ENCODE results near the gene KCNJ6.
A peak's percentile ranks its signal among the peaks of the same experiment; 100 is the strongest.
"Not testable (repeated sequence)": the region's sequence is repeated elsewhere in the genome, so short reads cannot be mapped to it uniquely, and the experiment has no call there.

KCNJ6 gene

GRCh38 chr21:37767984-37768383, 148.3 kb downstream of the KCNJ6 start:
- DNase-seq, result no peak

GRCh38 chr21:37766129-37766528, 150.1 kb downstream of the KCNJ6 start:
- no peak for DNase-seq

GRCh38 chr21:37765221-37765900, 150.9 kb downstream of the KCNJ6 start:
- no peak for DNase-seq

GRCh38 chr21:37764691-37765090, 151.6 kb downstream of the KCNJ6 start:
- no peak for DNase-seq

- DNase-seq, result no peak
Observed at GRCh38 chr21:37763298-37763697, 153.0 kb downstream of the KCNJ6 start.

- peak; percentile 5 for DNase-seq
Observed at GRCh38 chr21:37762606-37763005, 153.7 kb downstream of the KCNJ6 start.

- DNase-seq, result not testable (repeated sequence)
Observed at GRCh38 chr21:37761406-37761805, 154.9 kb downstream of the KCNJ6 start.

GRCh38 chr21:37759777-37760176, 156.5 kb downstream of the KCNJ6 start:
- no peak for DNase-seq

GRCh38 chr21:37758982-37759381, 157.3 kb downstream of the KCNJ6 start:
- DNase-seq, result peak; percentile 80

GRCh38 chr21:37757606-37758376, 158.5 kb downstream of the KCNJ6 start:
- DNase-seq, result no peak

- DNase-seq, result no peak
Observed at GRCh38 chr21:37753122-37753599, 163.1 kb downstream of the KCNJ6 start.

GRCh38 chr21:37751268-37751975, 164.8 kb downstream of the KCNJ6 start:
- no peak for DNase-seq

- no peak for DNase-seq
Observed at GRCh38 chr21:37749132-37749531, 167.1 kb downstream of the KCNJ6 start.

GRCh38 chr21:37748351-37748750, 167.9 kb downstream of the KCNJ6 start:
- no peak for DNase-seq

GRCh38 chr21:37746849-37747248, 169.4 kb downstream of the KCNJ6 start:
- no peak for DNase-seq

GRCh38 chr21:37744551-37744950, 171.7 kb downstream of the KCNJ6 start:
- no peak for DNase-seq

- DNase-seq, result no peak
Observed at GRCh38 chr21:37742532-37742931, 173.7 kb downstream of the KCNJ6 start.

GRCh38 chr21:37742115-37742514, 174.1 kb downstream of the KCNJ6 start:
- DNase-seq, result no peak

GRCh38 chr21:37737996-37738395, 178.3 kb downstream of the KCNJ6 start:
- no peak for DNase-seq

- DNase-seq, result no peak
Observed at GRCh38 chr21:37737507-37737906, 178.8 kb downstream of the KCNJ6 start.

GRCh38 chr21:37734846-37735245, 181.4 kb downstream of the KCNJ6 start:
- no peak for DNase-seq

GRCh38 chr21:37732927-37733326, 183.3 kb downstream of the KCNJ6 start:
- DNase-seq, result peak; percentile 3

- DNase-seq, result no peak
Observed at GRCh38 chr21:37724201-37724600, 192.1 kb downstream of the KCNJ6 start.

GRCh38 chr21:37717534-37717933, 198.7 kb downstream of the KCNJ6 start:
- DNase-seq, result no peak
